ENCODE measurements around the gene YWHAQ.
"Not testable (repeated sequence)": the region's sequence is repeated elsewhere in the genome, so short reads cannot be mapped to it uniquely, and the experiment has no call there.

Gene YWHAQ

GRCh38 chr2:9552219-9553178 lies 78.3 kb downstream of the YWHAQ start:
- DNase-seq (ENCODE audit: low read depth in 2 of 2) = no peak

- not testable (repeated sequence) for DNase-seq (ENCODE audit: low read depth in 2 of 2)
These were observed 79.9 kb downstream of the YWHAQ start for GRCh38 chr2:9550859-9551391.

- no peak for DNase-seq (ENCODE audit: low read depth in 2 of 2)
These were observed 81.4 kb downstream of the YWHAQ start for GRCh38 chr2:9549420-9549819.

- DNase-seq (ENCODE audit: low read depth in 2 of 2) = no peak
These were observed 82.3 kb downstream of the YWHAQ start for GRCh38 chr2:9548506-9548905.

GRCh38 chr2:9547262-9547991 lies 83.4 kb downstream of the YWHAQ start:
- no peak for DNase-seq (ENCODE audit: low read depth in 2 of 2)

GRCh38 chr2:9545502-9545901 lies 85.3 kb downstream of the YWHAQ start:
- no peak for DNase-seq (ENCODE audit: low read depth in 2 of 2)

- DNase-seq (ENCODE audit: low read depth in 2 of 2) = no peak
These were observed 87.2 kb downstream of the YWHAQ start for GRCh38 chr2:9543557-9543956.

GRCh38 chr2:9539531-9539930 lies 91.3 kb downstream of the YWHAQ start:
- DNase-seq (ENCODE audit: low read depth in 2 of 2) = no peak

- no peak for DNase-seq (ENCODE audit: low read depth in 2 of 2)
These were observed 92.7 kb downstream of the YWHAQ start for GRCh38 chr2:9538000-9538507.

- DNase-seq (ENCODE audit: low read depth in 2 of 2) = no peak
These were observed 94.3 kb downstream of the YWHAQ start for GRCh38 chr2:9536504-9536903.

GRCh38 chr2:9535177-9535576 lies 95.6 kb downstream of the YWHAQ start:
- DNase-seq (ENCODE audit: low read depth in 2 of 2) = no peak

Measured in activated CD8-positive, alpha-beta memory T cell treated with anti-CD3 and anti-CD28 coated beads for 4 hours (primary cell).